Astrocyte (in vitro differentiated cells and primary cell): ENCODE results near the gene ENPP3.

Experiments
- CTCF ChIP-seq: IDR thresholded peaks from 2 replicates; pipeline ENCODE4 v1.5.1; 2011; ENCODE audit warnings: low read depth, mild to moderate bottlenecking, inconsistent platforms, low read length, moderate library complexity; ENCODE audit not compliant: insufficient read depth
- EZH2 ChIP-seq: IDR thresholded peaks from 2 replicates; pipeline ENCODE4 v1.6.1; 2012; ENCODE audit warnings: mild to moderate bottlenecking, low read length, inconsistent platforms; ENCODE audit not compliant: insufficient read depth

GRCh38 chr6:131646249-131646670 is 9.2 kb downstream of the ENPP3 start:
- TF ChIP-seq CTCF = no peak
- TF ChIP-seq EZH2 = no peak
